ENCODE results near the gene OR4F3.
"Not testable (repeated sequence)": the region's sequence is repeated elsewhere in the genome, so short reads cannot be mapped to it uniquely, and the experiment has no call there.

OR4F3 gene

GRCh38 chr5:181366968-181367367 is at the start of gene OR4F3:
Gene OR4F3, plus strand, starts transcription at chr5:181367268.
- not testable (repeated sequence) for DNase-seq (ENCODE audit: low read depth in 2 of 2, low spot score in 1 of 2)

Data from stimulated activated CD8-positive, alpha-beta memory T cell treated with anti-CD3 and anti-CD28 coated beads, Interleukin-4, amount 100 ng/mL, for 4 hours (primary cell).